Nephron (organoid): ENCODE results near the gene PITPNC1.
"Not testable (repeated sequence)": the region's sequence is repeated elsewhere in the genome, so short reads cannot be mapped to it uniquely, and the experiment has no call there.

Source experiments
- H3K27ac Mint-ChIP-seq, 3 experiments: 2 replicates each; pipeline ENCODE4 v1.8.0; 2020; ENCODE audit warnings: mixed read lengths in 3 of 3, mild to moderate bottlenecking in 2 of 3, moderate library complexity in 1 of 3
- H3K27me3 Mint-ChIP-seq: 2 replicates; pipeline ENCODE4 v1.8.0; 2021; ENCODE audit warnings: low read depth, mild to moderate bottlenecking, moderate library complexity, mixed read lengths
- H3K36me3 Mint-ChIP-seq: 2 replicates; pipeline ENCODE4 v1.8.0; 2020; ENCODE audit warnings: low read depth, mixed read lengths
- H3K4me1 Mint-ChIP-seq: 2 replicates; pipeline ENCODE4 v1.8.0; 2020; ENCODE audit warnings: mixed read lengths
- H3K4me3 Mint-ChIP-seq, 3 experiments: 2 replicates each; pipeline ENCODE4 v1.8.0; 2020; ENCODE audit warnings: mild to moderate bottlenecking in 3 of 3, mixed read lengths in 3 of 3, moderate library complexity in 2 of 3
- H3K9me3 Mint-ChIP-seq: 2 replicates; pipeline ENCODE4 v1.8.0; 2020; ENCODE audit warnings: mixed read lengths
- CTCF ChIP-seq, 3 experiments: fragments of 200-600 bp; sonication (generic); IDR thresholded peaks; one replicate each; pipeline ENCODE4 v1.5.0; 2021; ENCODE audit warnings: antibody characterized with exemption in 3 of 3; ENCODE audit not compliant: unreplicated experiment in 3 of 3

Gene PITPNC1

DNA sequence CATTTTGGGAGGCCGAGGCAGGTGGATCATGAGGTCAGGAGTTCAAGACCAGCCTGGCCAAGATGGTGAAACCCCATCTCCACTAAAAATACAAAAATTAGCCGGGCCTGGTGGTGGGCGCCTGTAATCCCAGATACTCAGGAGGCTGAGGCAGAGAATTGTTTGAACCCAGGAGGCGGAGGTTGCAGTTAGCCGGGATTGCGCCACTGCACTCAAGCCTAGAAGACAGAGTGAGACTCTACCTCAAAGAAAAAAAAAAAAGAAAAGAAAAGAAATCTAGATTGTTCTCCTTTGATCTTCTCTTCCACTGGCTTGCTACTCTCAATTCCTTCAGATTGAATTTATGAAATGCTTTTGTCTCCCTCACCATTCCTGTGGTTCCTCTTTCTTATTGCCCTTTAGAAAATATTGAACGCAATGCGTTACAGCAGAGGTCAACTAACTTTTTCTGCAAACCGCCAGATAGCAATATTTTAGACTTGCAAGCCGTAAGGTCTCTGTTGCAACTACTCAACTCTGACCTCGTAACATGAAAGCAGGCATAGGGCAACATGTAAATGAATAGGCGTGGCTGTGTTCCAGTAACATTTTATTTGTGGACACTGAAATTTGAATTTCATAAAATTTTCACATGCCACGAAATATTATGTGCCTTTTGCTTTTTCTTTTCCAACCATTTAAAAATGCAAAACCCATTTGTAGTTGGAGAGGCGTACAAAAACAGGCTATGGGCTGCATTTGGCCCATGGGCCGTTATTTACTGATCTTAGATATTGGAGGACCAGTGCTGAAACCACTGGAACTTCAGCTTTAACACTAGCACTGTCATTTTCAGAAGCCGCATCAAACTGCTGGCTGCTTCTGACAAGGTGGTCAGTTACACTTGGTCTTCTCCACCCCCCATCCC, 24.8 kb downstream of the PITPNC1 start:
- Mint-ChIP-seq H3K9me3 (peaks cover 3% of the 10 kb centered on the region), H3K4me1 (peaks cover 22% of the 10 kb centered on the region), H3K27me3 (no peaks in the 10 kb centered on the region), H3K27ac (peak overlapping the region in 1 of 3 experiments; percentile 68), H3K36me3 (peaks cover 16% of the 10 kb centered on the region), H3K4me3 (no peak overlapping the region)
- no peak for TF ChIP-seq CTCF (IDR thresholded peaks at IDR 0.05; ENCODE audit: unreplicated experiment in 3 of 3)

- H3K27me3 Mint-ChIP-seq, result no peaks in the 10 kb centered on the region
- H3K27ac Mint-ChIP-seq, result no peak overlapping the region
- TF ChIP-seq CTCF (IDR thresholded peaks at IDR 0.05; ENCODE audit: unreplicated experiment in 3 of 3), result no peak
- no peak overlapping the region for H3K4me3 Mint-ChIP-seq
- H3K36me3 Mint-ChIP-seq, result peaks cover 14% of the 10 kb centered on the region
- H3K9me3 Mint-ChIP-seq, result peaks cover 3% of the 10 kb centered on the region
- H3K4me1 Mint-ChIP-seq, result peaks cover 22% of the 10 kb centered on the region
These were observed 26.0 kb downstream of the PITPNC1 start for GRCh38 chr17:67403065-67403464.

DNA sequence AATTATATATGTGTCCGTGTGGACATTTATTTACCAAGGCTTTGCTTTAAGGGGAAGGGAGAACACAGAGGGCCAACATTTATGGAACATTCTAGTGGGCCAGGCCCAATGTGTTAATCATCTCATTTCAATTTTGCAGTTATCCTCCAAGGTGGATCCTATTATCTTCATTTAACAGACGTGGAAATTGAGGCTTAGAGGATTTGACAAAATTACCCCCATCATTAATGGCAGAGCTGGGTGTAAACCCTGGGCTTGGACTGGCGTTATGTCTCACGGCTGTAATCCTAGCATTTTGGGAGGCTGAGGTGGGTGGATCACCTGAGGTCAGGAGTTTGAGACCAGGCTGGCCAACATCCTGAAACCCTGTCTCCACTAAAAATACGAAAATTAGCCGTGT, 26.4 kb downstream of the PITPNC1 start:
- no peak overlapping the region for H3K27ac Mint-ChIP-seq
- H3K4me3 Mint-ChIP-seq, result no peak overlapping the region
- H3K9me3 Mint-ChIP-seq, result peaks cover 3% of the 10 kb centered on the region
- no peak for TF ChIP-seq CTCF (IDR thresholded peaks at IDR 0.05; ENCODE audit: unreplicated experiment in 3 of 3)
- peaks cover 22% of the 10 kb centered on the region for H3K4me1 Mint-ChIP-seq
- peaks cover 10% of the 10 kb centered on the region for H3K36me3 Mint-ChIP-seq
- no peaks in the 10 kb centered on the region for H3K27me3 Mint-ChIP-seq

GRCh38 chr17:67408455-67408830, 31.4 kb downstream of the PITPNC1 start:
- H3K4me3 Mint-ChIP-seq, H3K9me3 Mint-ChIP-seq, H3K36me3 Mint-ChIP-seq, H3K27me3 Mint-ChIP-seq, H3K4me1 Mint-ChIP-seq, H3K27ac Mint-ChIP-seq: not testable (repeated sequence)

DNA sequence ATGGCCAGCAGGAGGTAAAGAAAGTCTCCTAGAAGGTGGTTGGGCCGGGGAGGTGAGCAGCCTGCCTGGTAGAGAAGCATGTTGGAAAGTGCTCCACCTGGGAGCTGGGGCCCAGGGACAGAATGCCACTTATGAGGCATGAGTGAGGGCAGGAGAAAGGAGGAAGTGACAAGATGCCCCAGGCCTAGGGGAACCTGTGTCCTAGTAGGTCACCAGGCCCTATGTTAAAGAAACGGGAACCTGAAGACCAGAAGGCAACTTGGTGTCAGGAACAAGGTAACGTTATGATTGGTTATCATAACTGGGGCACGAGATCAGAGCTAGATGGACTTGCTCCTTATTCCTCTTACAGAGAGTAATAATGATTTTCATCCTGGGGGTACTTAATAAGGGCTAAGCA, 34.3 kb downstream of the PITPNC1 start:
- no peak for TF ChIP-seq CTCF (IDR thresholded peaks at IDR 0.05; ENCODE audit: unreplicated experiment in 3 of 3)
- H3K4me3 Mint-ChIP-seq, result no peak overlapping the region
- H3K27ac Mint-ChIP-seq, result no peak overlapping the region
- no peaks in the 10 kb centered on the region for H3K4me1 Mint-ChIP-seq
- H3K27me3 Mint-ChIP-seq, result no peaks in the 10 kb centered on the region
- H3K9me3 Mint-ChIP-seq, result peaks cover 9% of the 10 kb centered on the region
- H3K36me3 Mint-ChIP-seq, result peaks cover 8% of the 10 kb centered on the region

DNA sequence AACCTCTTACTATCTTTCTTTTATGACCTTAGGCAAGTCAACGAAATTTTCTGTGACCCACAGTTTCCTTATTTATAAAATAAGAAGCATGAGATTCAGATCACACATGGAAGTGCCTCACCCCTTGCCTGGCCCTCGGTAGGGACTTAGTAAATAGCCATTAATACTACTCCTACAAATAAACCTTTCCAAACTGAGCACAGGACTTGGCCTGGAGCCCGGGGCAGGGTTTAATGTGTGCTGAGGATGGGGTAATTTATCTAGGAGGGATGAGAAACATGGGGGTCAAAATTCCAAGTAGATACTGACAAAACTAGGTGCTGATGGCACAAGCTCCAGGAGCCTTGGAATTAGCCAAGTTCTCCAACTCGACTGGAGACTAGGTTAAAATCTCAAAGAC, 35.0 kb downstream of the PITPNC1 start:
- H3K27ac Mint-ChIP-seq, result no peak overlapping the region

More for the DNA sequence above, 35.0 kb downstream of the PITPNC1 start:
- peaks cover 9% of the 10 kb centered on the region for H3K9me3 Mint-ChIP-seq
- H3K4me1 Mint-ChIP-seq, result no peaks in the 10 kb centered on the region
- no peak for TF ChIP-seq CTCF (IDR thresholded peaks at IDR 0.05; ENCODE audit: unreplicated experiment in 3 of 3)
- no peaks in the 10 kb centered on the region for H3K27me3 Mint-ChIP-seq
- H3K4me3 Mint-ChIP-seq, result no peak overlapping the region
- peaks cover 8% of the 10 kb centered on the region for H3K36me3 Mint-ChIP-seq
